ENCODE data around the gene RNF19B.

The RNF19B gene

DNA sequence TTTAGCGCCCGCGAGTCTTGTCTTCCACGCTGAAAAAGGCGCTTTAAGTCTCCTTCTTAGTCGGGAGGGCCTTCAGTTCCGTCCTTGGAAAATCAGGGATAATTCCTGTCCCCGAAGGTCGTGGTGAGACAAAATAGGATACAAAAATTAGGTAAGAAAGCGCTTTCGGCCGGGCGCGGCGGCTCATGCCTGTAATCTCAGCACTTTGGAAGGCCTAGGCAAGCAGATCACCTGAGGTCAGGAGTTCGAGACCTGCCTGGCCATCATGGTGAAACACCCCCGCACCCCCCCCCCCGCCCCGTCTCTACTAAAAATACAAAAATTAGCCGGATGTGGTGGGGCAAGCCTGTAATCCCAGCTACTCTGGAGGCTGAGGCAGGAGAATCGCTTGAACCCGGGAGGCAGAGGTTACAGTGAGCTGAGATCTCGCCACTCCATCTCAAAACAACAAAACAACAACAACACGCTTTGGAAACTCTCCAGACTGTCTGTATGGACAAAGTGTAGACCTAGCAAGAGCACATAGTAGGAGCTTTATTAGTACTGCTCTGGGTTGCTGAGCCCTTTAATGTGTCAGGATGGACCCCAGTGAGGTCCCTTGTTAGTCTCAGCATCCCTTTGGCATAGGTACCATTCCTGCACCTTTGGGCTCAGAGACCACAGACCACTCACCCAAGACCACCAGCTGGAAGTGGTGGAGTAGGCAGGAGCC, 62.6 kb downstream of the RNF19B start:
- Histone ChIP-seq H3K9ac (ENCODE audit: low read depth, low read length) (no peak overlapping the region), H3K36me3 (ENCODE audit: insufficient read depth, low read length) (no peaks in the 10 kb centered on the region), H3K4me3 (ENCODE audit: low read depth in 1 of 2, low read length in 2 of 2) (no peak overlapping the region), H3K27me3 (ENCODE audit: insufficient read depth, low read length, poor library complexity) (no peaks in the 10 kb centered on the region), H2AFZ (ENCODE audit: low read depth, low read length) (no peak overlapping the region), H4K20me1 (ENCODE audit: insufficient read depth, low read length) (no peaks in the 10 kb centered on the region), H3K9me3 (ENCODE audit: insufficient read depth, low read length, severe bottlenecking) (no peaks in the 10 kb centered on the region), H3K4me1 (ENCODE audit: insufficient read depth, low read length) (no peaks in the 10 kb centered on the region), H3K27ac (ENCODE audit: low read length) (no peak overlapping the region), H3K4me2 (ENCODE audit: insufficient read depth, low read length) (no peak overlapping the region), H3K79me2 (ENCODE audit: insufficient read depth, low read length) (no peaks in the 10 kb centered on the region)
- no peak for DNase-seq
- TF ChIP-seq, protein P1, sequence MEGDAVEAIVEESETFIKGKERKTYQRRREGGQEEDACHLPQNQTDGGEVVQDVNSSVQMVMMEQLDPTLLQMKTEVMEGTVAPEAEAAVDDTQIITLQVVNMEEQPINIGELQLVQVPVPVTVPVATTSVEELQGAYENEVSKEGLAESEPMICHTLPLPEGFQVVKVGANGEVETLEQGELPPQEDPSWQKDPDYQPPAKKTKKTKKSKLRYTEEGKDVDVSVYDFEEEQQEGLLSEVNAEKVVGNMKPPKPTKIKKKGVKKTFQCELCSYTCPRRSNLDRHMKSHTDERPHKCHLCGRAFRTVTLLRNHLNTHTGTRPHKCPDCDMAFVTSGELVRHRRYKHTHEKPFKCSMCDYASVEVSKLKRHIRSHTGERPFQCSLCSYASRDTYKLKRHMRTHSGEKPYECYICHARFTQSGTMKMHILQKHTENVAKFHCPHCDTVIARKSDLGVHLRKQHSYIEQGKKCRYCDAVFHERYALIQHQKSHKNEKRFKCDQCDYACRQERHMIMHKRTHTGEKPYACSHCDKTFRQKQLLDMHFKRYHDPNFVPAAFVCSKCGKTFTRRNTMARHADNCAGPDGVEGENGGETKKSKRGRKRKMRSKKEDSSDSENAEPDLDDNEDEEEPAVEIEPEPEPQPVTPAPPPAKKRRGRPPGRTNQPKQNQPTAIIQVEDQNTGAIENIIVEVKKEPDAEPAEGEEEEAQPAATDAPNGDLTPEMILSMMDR (IDR thresholded peaks at IDR 0.05; ENCODE audit: borderline replicate concordance, extremely low read depth, low read length, poor library complexity, severe bottlenecking): no peak
- no peak for TF ChIP-seq EZH2 (IDR thresholded peaks at IDR 0.05; ENCODE audit: borderline replicate concordance, low read depth, low read length, severe bottlenecking)
- no peak for ATAC-seq (ENCODE audit: insufficient read depth, low read depth)

DNA sequence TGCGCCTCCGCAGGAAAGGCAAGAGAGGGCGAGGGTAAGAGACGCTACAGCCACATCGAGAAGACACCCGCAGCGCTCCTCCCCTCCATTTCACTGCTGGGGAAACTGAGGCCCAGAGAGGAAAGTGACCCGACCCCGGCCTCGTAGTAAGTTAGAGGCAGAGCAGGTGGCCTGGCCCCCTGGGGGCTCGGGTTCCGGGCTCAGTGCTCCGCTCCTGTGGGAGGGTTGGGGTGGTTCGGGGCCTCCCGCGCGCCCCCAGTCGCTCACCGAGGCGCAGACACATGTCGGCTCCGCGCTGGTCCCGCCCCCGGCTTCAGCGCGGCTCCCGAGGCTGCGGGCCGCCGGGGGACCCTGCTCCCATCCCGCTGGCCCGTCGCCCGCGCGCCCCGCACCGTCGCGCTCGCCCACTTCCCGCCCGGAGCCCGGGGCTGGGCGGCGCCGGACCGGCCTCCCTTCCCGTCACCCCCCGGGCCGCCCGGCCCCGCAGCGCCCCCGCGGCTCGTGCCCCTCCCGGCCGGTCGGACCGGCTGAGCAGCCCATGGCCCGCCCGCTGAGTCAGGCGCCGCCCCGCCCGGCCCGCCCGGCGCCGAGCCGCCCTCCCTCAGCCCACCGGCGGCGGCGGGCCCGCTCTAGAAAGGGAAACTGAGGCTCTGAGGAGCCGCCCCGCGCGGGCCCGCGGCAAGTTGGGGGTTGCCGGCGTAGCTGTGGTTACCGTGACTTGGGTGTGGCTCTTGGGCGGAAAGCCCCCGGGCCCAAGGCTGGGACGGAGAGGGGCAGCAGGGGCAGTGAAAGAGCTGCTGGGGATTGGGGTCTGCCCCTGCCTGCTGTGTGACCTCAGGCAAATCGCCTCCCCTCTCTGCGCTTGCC, 63.4 kb downstream of the RNF19B start, which contains the start of gene TMEM54:
TSS of gene TMEM54 (minus strand) at position 434 of the 867 bp plus-strand sequence. CDS start at position 283, 151 bp downstream.
- no peaks in the 10 kb centered on the region for H3K9me3 ChIP-seq (ENCODE audit: insufficient read depth, low read length, severe bottlenecking)
- TF ChIP-seq, protein P1 (IDR thresholded peaks at IDR 0.05; ENCODE audit: borderline replicate concordance, extremely low read depth, low read length, poor library complexity, severe bottlenecking): no peak
- no peak for TF ChIP-seq EZH2 (IDR thresholded peaks at IDR 0.05; ENCODE audit: borderline replicate concordance, low read depth, low read length, severe bottlenecking)
- no peak for ATAC-seq (ENCODE audit: insufficient read depth, low read depth)
- no peaks in the 10 kb centered on the region for H3K79me2 ChIP-seq (ENCODE audit: insufficient read depth, low read length)
- no peaks in the 10 kb centered on the region for H3K27me3 ChIP-seq (ENCODE audit: insufficient read depth, low read length, poor library complexity)
- H3K4me2 ChIP-seq (ENCODE audit: insufficient read depth, low read length): no peak within 1 kb of the TSS
- no peak within 1 kb of the TSS for H3K27ac ChIP-seq (ENCODE audit: low read length)
- no peaks in the 10 kb centered on the region for H3K4me1 ChIP-seq (ENCODE audit: insufficient read depth, low read length)
- H3K9ac ChIP-seq (ENCODE audit: low read depth, low read length): no peak within 1 kb of the TSS
- no peaks in the 10 kb centered on the region for H3K36me3 ChIP-seq (ENCODE audit: insufficient read depth, low read length)
- no peak within 1 kb of the TSS for H2AFZ ChIP-seq (ENCODE audit: low read depth, low read length)
- no peak for DNase-seq
- H3K4me3 ChIP-seq (ENCODE audit: low read depth in 1 of 2, low read length in 2 of 2): no peak within 1 kb of the TSS
- no peaks in the 10 kb centered on the region for H4K20me1 ChIP-seq (ENCODE audit: insufficient read depth, low read length)

GRCh38 chr1:32900371-32900955, 64.1 kb downstream of the RNF19B start:
- H3K9ac ChIP-seq (ENCODE audit: low read depth, low read length): no peak overlapping the region

More at GRCh38 chr1:32900371-32900955, 64.1 kb downstream of the RNF19B start:
- Histone ChIP-seq H4K20me1 (ENCODE audit: insufficient read depth, low read length) (no peaks in the 10 kb centered on the region), H3K27me3 (ENCODE audit: insufficient read depth, low read length, poor library complexity) (no peaks in the 10 kb centered on the region), H3K36me3 (ENCODE audit: insufficient read depth, low read length) (no peaks in the 10 kb centered on the region), H2AFZ (ENCODE audit: low read depth, low read length) (no peak overlapping the region), H3K4me1 (ENCODE audit: insufficient read depth, low read length) (no peaks in the 10 kb centered on the region), H3K4me3 (ENCODE audit: low read depth in 1 of 2, low read length in 2 of 2) (no peak overlapping the region), H3K79me2 (ENCODE audit: insufficient read depth, low read length) (no peaks in the 10 kb centered on the region), H3K4me2 (ENCODE audit: insufficient read depth, low read length) (no peak overlapping the region), H3K9me3 (ENCODE audit: insufficient read depth, low read length, severe bottlenecking) (no peaks in the 10 kb centered on the region), H3K27ac (ENCODE audit: low read length) (no peak overlapping the region)
- DNase-seq: no peak
- no peak for ATAC-seq (ENCODE audit: insufficient read depth, low read depth)
- no peak for TF ChIP-seq EZH2 (IDR thresholded peaks at IDR 0.05; ENCODE audit: borderline replicate concordance, low read depth, low read length, severe bottlenecking)
- TF ChIP-seq, protein P1 (IDR thresholded peaks at IDR 0.05; ENCODE audit: borderline replicate concordance, extremely low read depth, low read length, poor library complexity, severe bottlenecking): no peak
